Activated T-cell treated with anti-CD3 and anti-CD28 coated beads, Interleukin-2, amount 50 U/mL, for 24 hours (primary cell): ENCODE measurements around the gene TMEM178B.

Source experiments
- DNase-seq: peaks from one replicate; pipeline ENCODE4 v3.0.0-alpha.2; 2020
- H3K27ac Mint-ChIP-seq: 2 replicates; pipeline ENCODE4 v1.8.0; 2020; ENCODE audit warnings: mild to moderate bottlenecking, mixed read lengths
- H3K27me3 Mint-ChIP-seq: 2 replicates; pipeline ENCODE4 v1.8.0; 2020; ENCODE audit warnings: mixed read lengths
- H3K36me3 Mint-ChIP-seq: 2 replicates; pipeline ENCODE4 v1.8.0; 2020; ENCODE audit warnings: low read depth, mixed read lengths
- H3K4me1 Mint-ChIP-seq: 2 replicates; pipeline ENCODE4 v1.8.0; 2020; ENCODE audit warnings: low read depth, mixed read lengths
- H3K4me3 Mint-ChIP-seq: 2 replicates; pipeline ENCODE4 v1.8.0; 2020; ENCODE audit warnings: mild to moderate bottlenecking, moderate library complexity, mixed read lengths
- H3K9me3 Mint-ChIP-seq: 2 replicates; pipeline ENCODE4 v1.8.0; 2020; ENCODE audit warnings: mixed read lengths

TMEM178B gene

GRCh38 chr7:141513720-141514119, 439.9 kb downstream of the TMEM178B start:
- no peak for DNase-seq
- Mint-ChIP-seq H3K27me3 (peaks cover 76% of the 10 kb centered on the region), H3K4me3 (no peak overlapping the region), H3K9me3 (peaks cover 2% of the 10 kb centered on the region), H3K27ac (no peak overlapping the region), H3K36me3 (no peaks in the 10 kb centered on the region), H3K4me1 (peaks cover 19% of the 10 kb centered on the region)

GRCh38 chr7:141515941-141516340, 442.1 kb downstream of the TMEM178B start:
- peaks cover 63% of the 10 kb centered on the region for H3K27me3 Mint-ChIP-seq

GRCh38 chr7:141519623-141520022, 445.8 kb downstream of the TMEM178B start:
- Mint-ChIP-seq H3K27me3 (peaks cover 34% of the 10 kb centered on the region), H3K4me1 (peaks cover 2% of the 10 kb centered on the region), H3K4me3 (no peak overlapping the region), H3K9me3 (no peaks in the 10 kb centered on the region), H3K36me3 (no peaks in the 10 kb centered on the region), H3K27ac (no peak overlapping the region)
- no peak for DNase-seq

More at GRCh38 chr7:141515941-141516340, 442.1 kb downstream of the TMEM178B start:
- Mint-ChIP-seq H3K9me3 (peaks cover 2% of the 10 kb centered on the region), H3K36me3 (no peaks in the 10 kb centered on the region), H3K4me1 (peaks cover 16% of the 10 kb centered on the region), H3K4me3 (no peak overlapping the region), H3K27ac (no peak overlapping the region)
- no peak for DNase-seq

GRCh38 chr7:141522657-141523342, 448.9 kb downstream of the TMEM178B start:
- DNase-seq, result no peak
- H3K27me3 Mint-ChIP-seq, result peaks cover 26% of the 10 kb centered on the region
- no peaks in the 10 kb centered on the region for H3K36me3 Mint-ChIP-seq
- no peaks in the 10 kb centered on the region for H3K9me3 Mint-ChIP-seq
- no peak overlapping the region for H3K4me3 Mint-ChIP-seq
- no peak overlapping the region for H3K27ac Mint-ChIP-seq
- H3K4me1 Mint-ChIP-seq, result peaks cover 2% of the 10 kb centered on the region

GRCh38 chr7:141525973-141526514, 452.2 kb downstream of the TMEM178B start:
- peaks cover 2% of the 10 kb centered on the region for H3K4me1 Mint-ChIP-seq
- no peaks in the 10 kb centered on the region for H3K36me3 Mint-ChIP-seq
- peaks cover 30% of the 10 kb centered on the region for H3K27me3 Mint-ChIP-seq
- no peaks in the 10 kb centered on the region for H3K9me3 Mint-ChIP-seq
- H3K27ac Mint-ChIP-seq, result no peak overlapping the region
- H3K4me3 Mint-ChIP-seq, result no peak overlapping the region
- DNase-seq, result no peak

GRCh38 chr7:141527076-141527475, 453.2 kb downstream of the TMEM178B start:
- peaks cover 2% of the 10 kb centered on the region for H3K4me1 Mint-ChIP-seq
- no peaks in the 10 kb centered on the region for H3K9me3 Mint-ChIP-seq
- peaks cover 24% of the 10 kb centered on the region for H3K27me3 Mint-ChIP-seq
- DNase-seq, result no peak
- H3K27ac Mint-ChIP-seq, result no peak overlapping the region
- no peak overlapping the region for H3K4me3 Mint-ChIP-seq
- H3K36me3 Mint-ChIP-seq, result no peaks in the 10 kb centered on the region

GRCh38 chr7:141528399-141528798, 454.5 kb downstream of the TMEM178B start:
- Mint-ChIP-seq H3K36me3 (no peaks in the 10 kb centered on the region), H3K4me1 (peaks cover under 1% of the 10 kb centered on the region), H3K9me3 (no peaks in the 10 kb centered on the region), H3K27ac (no peak overlapping the region), H3K27me3 (peaks cover 28% of the 10 kb centered on the region), H3K4me3 (no peak overlapping the region)
- no peak for DNase-seq
